A549 (cell line): ENCODE data around the gene CTNND1. TPM values are rescaled to one million over a fixed set of nuclear protein-coding genes. Genes with fewer than 3 reads are reported as not detected.

Source experiments
- ATAC-seq, 2 experiments: fragments of 200-7000 bp in 1 of 2; fragments of >200 bp in 1 of 2; cut with Nextera tagmentation in 1 of 2; cut with Tn5 transposase in 1 of 2; 3 replicates each; pipeline versions ENCODE4 v1.8.0 to v1.9.1; 2018 to 2020; ENCODE audit warnings: mild to moderate bottlenecking in 1 of 2, moderate library complexity in 1 of 2
- CTCF ChIA-PET: fragments of 300-600 bp; sonication (Branson Sonifier 250); formaldehyde crosslinking; extraction: SDS; loops from one replicate; lab custom pipeline; 2021; ENCODE audit warnings: antibody characterized with exemption, inconsistent platforms; lab: Yijun Ruan, JAX
- POLR2A ChIA-PET: fragments of 350-600 bp; formaldehyde crosslinking; extraction: SDS; loops from one replicate; lab custom pipeline; 2021; ENCODE audit warnings: antibody characterized with exemption, inconsistent platforms; lab: Yijun Ruan, JAX
- DNase-seq, 2 experiments: peaks; one replicate each; pipeline versions ENCODE4 v3.0.0 to v3.0.0-alpha.2; 2011 to 2016; ENCODE audit warnings: low read depth in 1 of 2, low spot score in 1 of 2
- FAIRE-seq: peaks from 2 replicates; lab custom pipeline; 2011; peaks lifted over from hg19 to GRCh38; lab: Jason Lieb, UNC
- H3K27ac ChIP-seq, 2 experiments: fragments of >200 bp; sonication (Bioruptor Twin); formaldehyde crosslinking; 3 replicates each; pipeline ENCODE4 v1.5.1; 2016 to 2017
- H3K4me1 ChIP-seq: fragments of >200 bp; sonication (Bioruptor Twin); formaldehyde crosslinking; 3 replicates; pipeline ENCODE4 v1.6.1; 2016
- H3K4me2 ChIP-seq: fragments of >200 bp; sonication (Bioruptor Twin); formaldehyde crosslinking; 3 replicates; pipeline ENCODE4 v1.6.1; 2016
- H3K4me3 ChIP-seq: fragments of >200 bp; sonication (Bioruptor Twin); formaldehyde crosslinking; 3 replicates; pipeline ENCODE4 v1.5.1; 2016
- H3K9me3 ChIP-seq: fragments of >200 bp; sonication (Bioruptor Twin); formaldehyde crosslinking; 3 replicates; pipeline ENCODE4 v1.6.1; 2016
- ATOH8 ChIP-seq: fragments of 250-450 bp; sonication (Bioruptor Pico); IDR thresholded peaks from 2 replicates; pipeline ENCODE4 v1.5.0; 2020; ENCODE audit warnings: low read depth, mild to moderate bottlenecking, moderate library complexity
- CHD2 ChIP-seq: fragments of 150-350 bp; IDR thresholded peaks from 2 replicates; pipeline ENCODE4 v1.6.1; 2014; ENCODE audit warnings: low read length; ENCODE audit not compliant: partially characterized antibody
- EHF ChIP-seq: fragments of 250-450 bp; sonication (Bioruptor Pico); IDR thresholded peaks from 2 replicates; pipeline ENCODE4 v1.5.0; 2020; ENCODE audit warnings: mild to moderate bottlenecking
- EHMT2 ChIP-seq: fragments of 200-600 bp; sonication (generic); IDR thresholded peaks from 2 replicates; pipeline ENCODE4 v1.6.1; 2016; ENCODE audit warnings: antibody characterized with exemption, low read depth, mild to moderate bottlenecking, moderate library complexity
- FOXS1 ChIP-seq: fragments of 250-450 bp; sonication (Bioruptor Pico); IDR thresholded peaks from 2 replicates; pipeline ENCODE4 v1.5.0; 2020; ENCODE audit warnings: mild to moderate bottlenecking, moderate library complexity
- GATA3 ChIP-seq: IDR thresholded peaks from 2 replicates; pipeline ENCODE4 v1.6.1; 2012; ENCODE audit warnings: borderline replicate concordance
- HDAC2 ChIP-seq: fragments of 200-600 bp; sonication (generic); IDR thresholded peaks from 2 replicates; pipeline ENCODE4 v1.6.1; 2016
- HOXB13 ChIP-seq: fragments of 250-450 bp; sonication (Bioruptor Pico); IDR thresholded peaks from 2 replicates; pipeline ENCODE4 v1.5.0; 2020; ENCODE audit warnings: low read depth, mild to moderate bottlenecking, moderate library complexity
- JUNB ChIP-seq: fragments of >200 bp; sonication (Bioruptor Twin); formaldehyde crosslinking; IDR thresholded peaks from 2 replicates; pipeline ENCODE4 v1.6.1; 2016
- MAFK ChIP-seq: fragments of 450-650 bp; IDR thresholded peaks from 2 replicates; pipeline ENCODE4 v1.6.1; 2014; ENCODE audit not compliant: partially characterized antibody
- NFE2L2 ChIP-seq: fragments of 150-350 bp; conservative IDR thresholded peaks from 2 replicates; pipeline ENCODE4 v1.6.1; 2014; ENCODE audit warnings: low read length
- POLR2AphosphoS2 ChIP-seq: conservative IDR thresholded peaks from 2 replicates; pipeline ENCODE4 v1.6.1; 2012; ENCODE audit warnings: low read length, improper control_type of control experiment, inconsistent platforms
- RAD21 ChIP-seq, 2 experiments: fragments of >200 bp in 1 of 2; sonication (Bioruptor Twin) in 1 of 2; formaldehyde crosslinking in 1 of 2; IDR thresholded peaks in 1 of 2; conservative IDR thresholded peaks in 1 of 2; 2 replicates in 1 of 2; 3 replicates in 1 of 2; pipeline ENCODE4 v1.6.1; 2012 to 2018; ENCODE audit warnings: inconsistent platforms in 1 of 2
- RNF2 ChIP-seq: fragments of 200-600 bp; sonication (generic); IDR thresholded peaks from 2 replicates; pipeline ENCODE4 v1.6.1; 2016; ENCODE audit warnings: low read depth, mild to moderate bottlenecking, antibody characterized with exemption, moderate library complexity, borderline replicate concordance
- SREBF2 ChIP-seq: fragments of 450-650 bp; IDR thresholded peaks from 2 replicates; pipeline ENCODE4 v1.6.1; 2014; ENCODE audit warnings: mild to moderate bottlenecking, moderate library complexity
- TP53 ChIP-seq: fragments of 250-450 bp; sonication (Bioruptor Pico); IDR thresholded peaks from 2 replicates; pipeline ENCODE4 v1.5.0; 2021; ENCODE audit warnings: mild to moderate bottlenecking, moderate library complexity
- USF2 ChIP-seq: fragments of 450-650 bp; IDR thresholded peaks from 2 replicates; pipeline ENCODE4 v1.6.1; 2014; ENCODE audit warnings: antibody characterized with exemption
- ZC3H11A ChIP-seq: fragments of 450-650 bp; IDR thresholded peaks from 2 replicates; pipeline ENCODE4 v1.6.1; 2014; ENCODE audit warnings: antibody characterized with exemption, mild to moderate bottlenecking
- WGBS: methylation state at CpG from one replicate; pipeline ENCODE4 v1.1.6; 2017; ENCODE audit errors: missing lambda C conversion rate; 5-methylcytosine and 5-hydroxymethylcytosine counted together
- polyA plus RNA-seq, 4 experiments: library from polyadenylated mRNA; depleted of rRNA in 3 of 4; stranded (reverse); fragments of >200 nt; fragmentation: RNase III in 1 of 4; extraction: RNeasy Plus Mini Kit Qiagen cat#74134 plus additional on column Dnase treatment in 1 of 4; gene quantifications; 2 replicates in 3 of 4; 3 replicates in 1 of 4; pipeline ENCODE4 v1.2.3, GENCODE V29; 2011 to 2017
- TF ChIP-seq, protein P1 (sequence below): IDR thresholded peaks from 2 replicates; pipeline ENCODE4 v1.6.1; 2012
- TF ChIP-seq, protein P2 (sequence below): fragments of >200 bp; sonication (Bioruptor Twin); formaldehyde crosslinking; IDR thresholded peaks from 3 replicates; pipeline ENCODE4 v1.6.1; 2016

The CTNND1 gene
- polyA plus RNA-seq, 2 of the 4 experiments (the other 2 are of a cell fraction), result 72.8 to 146 TPM

GRCh38 chr11:57802411-57802810 lies 40.8 kb downstream of the CTNND1 start:
- H3K4me3 ChIP-seq, result no peak overlapping the region
- POLR2A ChIA-PET, result interaction anchor here (0.6 to 2.6 kb wide), 2 partner anchors 41 to 96 kb away, joined by 4 to 26 read pairs; partner anchors contain the start of gene CTNND1
- 72% methylated on average over 3 of the region's 3 CpGs for WGBS
- no peak overlapping the region for H3K27ac ChIP-seq
- peaks cover 33% of the 10 kb centered on the region for H3K4me1 ChIP-seq
- H3K4me2 ChIP-seq, result no peak overlapping the region
- H3K9me3 ChIP-seq, result no peaks in the 10 kb centered on the region
- CTCF ChIA-PET, result interaction anchor here (2.2 to 12.9 kb wide), 8 partner anchors 8 to 65 kb away, joined by 10 to 231 read pairs (median 36); partner anchors contain the start of genes BTBD18, CTNND1 and SELENOH
- ATAC-seq (no peak), DNase-seq (no peak), FAIRE-seq (no peak)
- TF ChIP-seq TP53 (no peak), RNF2 (no peak), ATOH8 (no peak), NFE2L2 (no peak), CHD2 (no peak), RAD21 (conservative IDR thresholded peaks at IDR 0.05 in 1 of 2, IDR thresholded peaks at IDR 0.05 in 1 of 2) (no peak), SREBF2 (no peak), ZC3H11A (no peak)
- TF ChIP-seq, protein P1, sequence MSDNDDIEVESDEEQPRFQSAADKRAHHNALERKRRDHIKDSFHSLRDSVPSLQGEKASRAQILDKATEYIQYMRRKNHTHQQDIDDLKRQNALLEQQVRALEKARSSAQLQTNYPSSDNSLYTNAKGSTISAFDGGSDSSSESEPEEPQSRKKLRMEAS, result no peak

- FAIRE-seq, result no peak
- H3K4me2 ChIP-seq, result no peak overlapping the region
- 94% methylated on average over 3 of the region's 3 CpGs for WGBS
- no peak for DNase-seq
- POLR2A ChIA-PET, result no interaction called here
- CTCF ChIA-PET, result interaction anchor here (1.0 to 12.9 kb wide), 5 partner anchors 30 to 720 kb away, joined by 3 to 231 read pairs (median 5); partner anchors contain the start of genes BTBD18 and CTNND1
- no peaks in the 10 kb centered on the region for H3K9me3 ChIP-seq
- H3K4me1 ChIP-seq, result peaks cover 16% of the 10 kb centered on the region
- no peak for TF ChIP-seq FOXS1 (CRISPR knock-in tag)
- TF ChIP-seq POLR2AphosphoS2, result no peak
- TF ChIP-seq HOXB13 (CRISPR knock-in tag), result no peak
- TF ChIP-seq SREBF2, result no peak
- TF ChIP-seq HDAC2, result no peak
- TF ChIP-seq ATOH8, result no peak
- no peak for TF ChIP-seq NFE2L2
- no peak for TF ChIP-seq JUNB
- TF ChIP-seq, protein P2, sequence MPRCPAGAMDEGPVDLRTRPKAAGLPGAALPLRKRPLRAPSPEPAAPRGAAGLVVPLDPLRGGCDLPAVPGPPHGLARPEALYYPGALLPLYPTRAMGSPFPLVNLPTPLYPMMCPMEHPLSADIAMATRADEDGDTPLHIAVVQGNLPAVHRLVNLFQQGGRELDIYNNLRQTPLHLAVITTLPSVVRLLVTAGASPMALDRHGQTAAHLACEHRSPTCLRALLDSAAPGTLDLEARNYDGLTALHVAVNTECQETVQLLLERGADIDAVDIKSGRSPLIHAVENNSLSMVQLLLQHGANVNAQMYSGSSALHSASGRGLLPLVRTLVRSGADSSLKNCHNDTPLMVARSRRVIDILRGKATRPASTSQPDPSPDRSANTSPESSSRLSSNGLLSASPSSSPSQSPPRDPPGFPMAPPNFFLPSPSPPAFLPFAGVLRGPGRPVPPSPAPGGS, result no peak
- TF ChIP-seq EHMT2, result no peak
- no peak for TF ChIP-seq EHF (CRISPR knock-in tag)
- TF ChIP-seq MAFK, result no peak
- TF ChIP-seq GATA3, result no peak
- no peak overlapping the region for H3K27ac ChIP-seq
- no peak for ATAC-seq
- H3K4me3 ChIP-seq, result no peak overlapping the region
These were observed 42.9 kb downstream of the CTNND1 start for GRCh38 chr11:57804466-57804865.

GRCh38 chr11:57805780-57806179 lies 44.2 kb downstream of the CTNND1 start:
- H3K9me3 ChIP-seq, result no peaks in the 10 kb centered on the region
- POLR2A ChIA-PET, result interaction anchor here (1.1 kb wide), 1 partner anchor 64 kb away, joined by 4 read pairs; the partner anchor contains the start of gene SELENOH
- DNase-seq (no peak), ATAC-seq (no peak), FAIRE-seq (no peak)
- CTCF ChIA-PET, result interaction anchor here (2.3 to 12.9 kb wide), 2 partner anchors 44 to 58 kb away, joined by 8 to 231 read pairs; partner anchors contain the start of genes BTBD18 and CTNND1
- TF ChIP-seq GATA3 (no peak), USF2 (no peak)
- TF ChIP-seq, protein P2, result no peak
- H3K4me1 ChIP-seq, result peaks cover 4% of the 10 kb centered on the region; the same call in 2 of the 3 replicates
- no peak overlapping the region for H3K4me3 ChIP-seq
- H3K4me2 ChIP-seq, result no peak overlapping the region
- 92% methylated on average over 3 of the region's 3 CpGs for WGBS
- H3K27ac ChIP-seq, result no peak overlapping the region
